Measurements from ENCODE around the gene ASCC2.

Gene ASCC2

DNA sequence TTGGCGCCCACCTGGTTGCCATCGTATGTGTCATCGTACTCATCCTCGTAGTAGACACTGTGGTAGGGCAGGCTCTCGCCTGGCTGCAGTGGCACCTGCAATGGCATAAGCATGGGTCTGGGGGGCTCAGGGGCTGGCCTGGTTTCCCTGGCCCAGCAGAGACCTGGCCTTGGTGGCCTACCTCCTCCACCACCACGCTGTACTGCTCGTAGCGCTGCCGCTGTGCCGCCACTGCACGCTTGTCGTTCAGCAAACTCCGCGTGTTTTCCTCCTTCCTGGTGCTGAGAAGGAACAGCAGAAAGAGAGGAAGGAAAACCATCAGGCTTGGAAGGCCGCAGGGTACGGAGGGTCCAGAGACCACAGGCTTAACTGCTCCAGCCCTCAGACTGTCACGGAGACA, 44.7 kb downstream of the ASCC2 start:
- in situ Hi-C loops (cut with MboI; ENCODE audit: low sequenced_read_pairs): no loop called here

DNA sequence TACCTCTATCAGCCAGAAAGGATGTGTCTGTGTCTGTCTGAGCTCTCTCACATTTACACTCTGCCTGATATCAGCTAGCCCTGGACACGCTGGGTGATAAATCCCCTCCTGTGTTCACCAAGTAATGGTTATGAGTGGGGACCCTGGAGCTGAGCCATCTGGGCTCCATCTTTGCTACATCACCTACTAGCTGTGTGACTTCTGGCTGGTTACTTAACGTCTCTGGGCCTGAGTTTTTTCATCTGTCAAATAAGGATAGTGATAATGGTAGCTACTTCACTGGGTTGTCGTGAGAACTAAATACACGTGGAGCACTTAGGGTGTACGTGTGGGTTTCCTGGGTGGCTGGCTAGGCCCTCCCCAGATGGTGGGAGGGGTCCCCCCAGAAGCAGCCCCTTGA, 48.0 kb downstream of the ASCC2 start:
- in situ Hi-C loops (cut with MboI; ENCODE audit: low sequenced_read_pairs): no loop called here

DNA sequence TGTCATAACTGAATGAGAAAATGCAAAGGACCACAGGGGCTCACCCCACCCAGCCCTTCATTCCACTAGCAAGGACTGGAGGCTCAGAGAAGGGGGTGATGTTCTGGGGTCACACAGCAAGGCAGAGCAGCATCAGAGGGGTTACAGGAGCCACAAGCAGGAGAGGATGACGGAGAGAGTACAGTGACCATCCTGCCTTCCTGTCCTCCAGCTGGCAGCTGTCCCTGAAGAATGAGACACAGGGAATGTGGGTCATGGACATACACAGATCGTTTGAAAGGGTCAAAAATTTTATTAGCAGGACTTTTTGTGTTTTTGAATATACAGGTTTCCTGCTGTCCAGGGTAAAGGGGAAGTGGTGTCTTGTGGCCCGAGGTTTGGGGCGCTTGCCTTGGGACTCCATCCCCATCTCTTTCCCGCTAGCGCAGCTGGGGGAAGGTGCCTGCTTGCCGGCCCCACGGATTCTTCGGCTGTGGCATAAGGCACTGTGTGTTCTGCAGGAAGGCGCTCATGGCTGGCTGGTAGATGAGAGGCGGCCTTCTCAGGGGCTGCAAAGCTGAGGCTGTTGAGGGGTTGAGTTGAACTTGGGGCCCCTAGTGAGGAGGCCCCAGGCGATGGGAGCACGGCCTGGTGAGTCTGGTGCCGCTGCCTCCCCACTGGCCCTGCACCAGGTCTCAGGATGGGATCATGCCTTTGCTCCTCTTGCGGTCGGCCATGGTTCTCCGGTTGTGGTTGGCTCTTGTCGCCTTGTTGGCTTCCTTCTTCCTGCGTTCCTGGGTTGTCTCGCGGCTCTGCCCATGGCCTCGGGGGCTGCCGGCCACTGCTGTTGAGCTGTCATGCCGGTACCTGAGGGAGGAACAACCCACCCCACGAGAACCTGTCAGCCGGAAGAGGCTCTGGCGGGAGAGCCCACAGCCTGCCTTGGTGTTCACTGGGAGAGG, 49.5 kb downstream of the ASCC2 start:
- in situ Hi-C loops (cut with MboI; ENCODE audit: low sequenced_read_pairs): no loop called here

DNA sequence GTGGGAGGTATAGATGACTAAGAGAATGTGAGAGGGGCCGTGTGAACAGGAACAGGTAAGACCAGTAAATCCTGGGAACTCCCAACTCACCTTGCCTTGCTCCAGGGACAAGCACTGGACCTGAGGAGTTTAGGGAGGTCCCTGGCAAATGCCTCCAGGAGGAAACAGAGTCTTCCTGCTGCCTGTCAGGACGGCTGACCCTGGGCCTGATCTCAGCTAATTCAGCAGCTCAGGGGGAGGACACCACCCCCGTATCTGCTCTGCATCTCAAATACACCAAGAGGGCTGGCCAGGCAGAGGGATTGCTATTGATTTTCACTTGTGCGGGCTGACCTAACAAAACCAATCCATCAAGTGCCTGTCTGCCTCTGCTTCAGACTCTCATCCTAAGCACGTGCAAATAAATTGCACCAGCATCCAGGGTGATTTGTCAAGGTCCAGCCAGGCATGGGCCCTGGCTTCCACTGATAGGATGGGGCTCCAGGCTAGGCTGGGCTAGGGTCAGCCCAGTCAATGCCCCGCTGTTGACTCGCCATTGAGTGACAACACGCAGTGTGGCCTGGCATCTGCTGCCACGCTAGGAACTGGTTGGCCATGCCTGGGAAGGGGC, 50.6 kb downstream of the ASCC2 start:
- in situ Hi-C loops (cut with MboI; ENCODE audit: low sequenced_read_pairs): no loop called here

DNA sequence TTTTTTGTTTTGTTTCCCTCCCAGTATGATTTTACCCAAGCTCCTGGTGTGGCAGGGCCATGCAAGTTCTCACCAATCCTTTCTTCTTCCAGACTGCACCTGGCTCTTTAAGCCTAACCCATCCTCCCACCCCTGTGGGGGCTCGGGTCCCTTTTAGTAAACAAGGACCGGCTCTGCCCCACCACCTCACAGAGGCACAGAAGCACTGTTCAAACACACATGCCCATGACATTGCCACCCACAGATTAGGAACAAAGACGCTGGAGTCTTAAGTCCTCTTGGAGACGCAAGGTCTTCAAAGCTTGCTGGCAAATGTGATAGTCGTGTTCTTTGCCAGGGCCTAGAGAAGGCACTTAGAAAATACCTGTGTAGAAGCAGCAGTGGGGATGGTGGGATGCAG, 52.0 kb downstream of the ASCC2 start:
- in situ Hi-C loops (cut with MboI; ENCODE audit: low sequenced_read_pairs): no loop called here

DNA sequence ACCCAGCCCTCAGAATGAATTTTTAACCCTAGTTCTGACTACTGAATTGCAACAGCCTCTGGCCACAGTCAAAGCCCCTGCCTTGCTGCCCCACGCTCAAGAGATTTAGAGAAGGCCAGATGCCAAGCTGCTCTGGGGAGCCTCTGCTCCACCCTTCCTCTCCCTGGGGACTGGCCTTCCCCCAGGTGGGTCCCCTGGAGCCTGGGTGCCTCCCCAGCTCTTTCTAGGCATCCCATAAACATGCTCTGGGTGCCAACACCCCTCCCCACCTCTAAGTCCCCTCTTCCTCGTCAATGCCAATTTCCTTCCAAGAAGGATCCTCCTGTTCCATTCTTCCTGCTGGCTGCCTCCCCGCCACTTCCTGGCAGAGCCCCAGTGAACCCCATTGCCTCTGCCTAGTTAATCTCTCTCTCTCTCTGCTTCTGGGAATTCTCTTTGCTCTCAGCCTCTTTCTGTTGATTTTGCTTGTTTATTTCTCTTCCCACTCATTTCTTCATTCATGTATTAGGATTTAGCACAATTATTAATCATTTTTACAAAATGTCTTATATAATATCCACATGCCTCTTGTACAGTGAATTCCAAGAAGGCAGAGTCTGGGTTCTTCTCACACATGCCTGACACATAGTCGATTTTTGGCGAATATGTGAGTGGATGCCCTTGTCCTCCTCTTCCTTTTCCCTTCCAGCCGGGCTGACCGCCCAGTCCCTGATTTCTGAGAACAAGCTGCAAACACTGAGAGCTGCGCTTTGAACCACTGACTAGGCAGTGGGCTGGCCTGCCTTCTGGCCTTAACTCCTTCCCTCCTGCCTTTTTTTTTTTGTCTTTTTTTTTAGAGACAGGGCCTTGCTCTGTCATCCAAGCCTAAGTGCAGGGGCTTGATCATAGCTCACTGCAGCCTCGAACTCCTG, 53.4 kb downstream of the ASCC2 start:
- in situ Hi-C loops (cut with MboI; ENCODE audit: low sequenced_read_pairs): no loop called here

DNA sequence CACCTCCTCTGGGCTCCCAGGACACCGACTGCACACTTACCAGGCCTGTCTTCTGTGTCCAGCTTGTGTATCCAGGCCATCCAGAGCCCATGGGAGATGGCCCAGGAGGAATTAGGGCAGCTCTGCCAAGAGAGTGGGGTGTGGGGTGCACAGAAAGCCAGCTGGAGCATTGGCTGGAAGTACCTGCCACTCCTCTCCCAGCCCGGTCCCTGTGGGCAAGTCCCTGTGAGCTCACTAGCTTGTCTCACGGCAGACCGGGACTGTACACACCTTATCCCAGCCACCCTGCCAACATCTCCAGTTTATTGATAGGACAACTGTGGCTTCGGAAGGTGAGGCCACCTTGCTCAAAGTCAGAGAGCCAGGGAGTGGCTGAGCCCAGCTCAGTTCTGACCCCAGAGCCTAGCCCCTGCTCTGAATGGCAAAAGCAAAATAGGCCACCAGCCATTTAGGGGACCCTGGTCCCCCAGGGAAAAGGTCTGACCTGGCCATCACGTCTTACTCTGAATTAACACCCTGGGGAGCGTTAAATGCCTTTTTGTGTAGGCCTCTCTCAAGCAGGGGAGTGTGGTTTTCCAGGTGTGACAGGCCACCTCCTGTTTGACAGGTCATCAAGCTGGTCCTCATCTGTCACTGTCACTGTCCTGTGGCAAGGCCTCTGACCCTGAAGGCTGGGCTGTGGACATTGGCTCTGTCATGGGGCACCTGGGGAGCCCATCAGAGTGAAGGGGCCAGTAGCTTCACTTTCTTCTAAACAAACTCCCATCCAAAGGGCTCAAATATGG, 55.8 kb downstream of the ASCC2 start:
- in situ Hi-C loops (cut with MboI; ENCODE audit: low sequenced_read_pairs): no loop called here

DNA sequence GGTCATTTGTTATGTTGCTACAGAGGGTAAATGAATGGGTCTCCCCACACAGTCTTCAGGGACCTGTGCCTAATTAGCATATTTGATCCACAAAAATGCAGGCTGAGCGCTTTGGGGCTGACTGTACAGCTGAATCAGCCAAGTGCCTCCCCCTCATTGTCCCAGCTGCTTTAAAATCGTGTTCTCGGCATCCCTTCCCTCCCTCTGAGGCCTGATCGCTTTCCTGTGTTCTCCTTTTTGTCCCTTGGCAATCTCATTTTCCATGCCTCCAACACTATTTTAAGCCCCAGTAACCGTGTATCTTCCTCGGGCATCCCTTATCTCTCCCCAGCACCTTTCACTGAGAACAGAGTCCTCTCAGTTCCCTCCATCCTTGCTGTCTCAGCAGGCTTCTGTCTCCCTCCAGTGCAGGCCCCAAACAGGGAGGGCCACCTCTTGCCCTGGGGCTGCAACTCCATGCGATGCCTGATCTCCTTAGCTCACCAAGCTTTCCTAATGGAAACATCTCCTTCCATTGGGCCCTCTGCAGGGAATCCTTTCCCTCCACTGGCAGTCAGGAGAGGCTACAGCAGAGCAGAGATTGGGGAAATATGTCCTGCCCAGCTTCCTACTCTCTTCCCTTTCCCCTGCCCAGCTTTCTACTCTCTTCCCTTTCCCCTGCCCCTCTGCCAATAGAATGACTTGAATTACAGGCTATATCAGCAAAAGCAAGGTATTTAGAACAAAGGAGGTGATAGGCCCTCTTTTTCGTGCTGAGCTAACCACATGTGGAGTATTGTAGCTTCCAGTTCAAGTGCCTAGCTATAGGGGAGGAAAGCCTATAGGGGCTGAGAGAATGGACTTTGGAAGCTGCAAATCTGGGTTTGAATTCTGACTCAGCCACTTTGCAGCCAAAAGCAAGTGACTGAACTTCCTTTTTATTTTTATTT, 57.1 kb downstream of the ASCC2 start:
- in situ Hi-C loops (cut with MboI; ENCODE audit: low sequenced_read_pairs): no loop called here

DNA sequence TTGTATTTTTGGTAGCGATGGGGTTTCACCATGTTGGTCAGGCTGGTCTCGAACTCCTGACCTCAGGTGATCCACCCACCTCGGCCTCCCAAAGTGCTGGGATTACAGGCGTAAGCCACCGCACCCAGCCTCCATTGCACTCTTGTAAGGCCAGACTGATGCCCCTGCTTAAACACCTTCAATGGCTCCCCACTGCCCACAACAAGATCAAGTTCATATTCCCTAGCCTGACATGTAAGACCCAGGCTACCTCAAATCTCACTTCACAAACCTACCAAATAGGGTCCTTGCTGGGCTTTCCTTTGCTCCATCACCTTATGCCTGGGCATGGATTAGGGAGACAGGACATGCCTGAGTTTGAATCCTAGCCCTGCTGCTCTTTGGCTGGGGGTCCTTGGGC, 57.9 kb downstream of the ASCC2 start:
- in situ Hi-C loops (cut with MboI; ENCODE audit: low sequenced_read_pairs): no loop called here

DNA sequence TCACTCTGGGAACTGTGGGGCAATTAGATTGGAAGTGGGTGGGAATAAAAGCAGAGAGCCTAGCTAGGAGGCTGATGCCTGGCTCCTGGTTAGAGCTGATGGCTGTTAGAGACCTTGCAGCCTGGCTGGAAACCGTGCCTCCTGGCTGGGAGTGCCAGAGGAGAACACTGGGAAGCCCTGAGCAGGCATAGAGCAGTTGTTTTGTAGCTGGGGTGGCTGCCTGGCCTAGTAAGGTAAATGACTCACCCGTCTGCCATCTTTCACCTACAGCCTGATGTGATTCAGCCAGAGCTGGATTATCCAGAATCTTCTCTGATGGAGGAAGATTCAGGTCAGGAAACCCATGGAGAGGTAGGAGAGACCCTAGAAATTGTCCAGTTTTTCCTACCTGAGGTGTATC, 64.8 kb downstream of the ASCC2 start:
- in situ Hi-C loops (cut with MboI; ENCODE audit: low sequenced_read_pairs): no loop called here

DNA sequence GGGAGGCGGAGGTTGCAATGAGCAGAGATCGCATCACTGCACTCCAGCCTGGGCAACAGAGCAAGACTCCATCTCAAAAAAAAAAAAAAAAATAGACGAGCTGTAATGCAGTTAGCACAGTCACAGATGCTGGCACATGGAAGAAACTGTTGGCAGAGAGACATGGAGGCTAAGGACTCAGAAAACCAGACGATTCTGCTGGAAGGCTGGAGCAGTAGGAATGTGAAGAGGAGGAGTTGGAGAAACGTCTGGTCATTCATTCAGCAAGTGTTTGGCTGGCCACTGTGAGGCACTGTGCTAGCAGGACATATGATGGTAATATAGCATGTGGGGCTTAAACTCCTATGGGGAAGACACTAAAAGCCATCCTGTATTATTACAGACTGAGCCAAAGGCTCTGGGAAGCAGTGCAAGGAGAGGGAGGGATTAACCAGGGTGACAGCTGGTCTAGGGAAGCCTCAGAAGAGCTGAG, 65.9 kb downstream of the ASCC2 start:
- in situ Hi-C loops (cut with MboI; ENCODE audit: low sequenced_read_pairs): no loop called here

DNA sequence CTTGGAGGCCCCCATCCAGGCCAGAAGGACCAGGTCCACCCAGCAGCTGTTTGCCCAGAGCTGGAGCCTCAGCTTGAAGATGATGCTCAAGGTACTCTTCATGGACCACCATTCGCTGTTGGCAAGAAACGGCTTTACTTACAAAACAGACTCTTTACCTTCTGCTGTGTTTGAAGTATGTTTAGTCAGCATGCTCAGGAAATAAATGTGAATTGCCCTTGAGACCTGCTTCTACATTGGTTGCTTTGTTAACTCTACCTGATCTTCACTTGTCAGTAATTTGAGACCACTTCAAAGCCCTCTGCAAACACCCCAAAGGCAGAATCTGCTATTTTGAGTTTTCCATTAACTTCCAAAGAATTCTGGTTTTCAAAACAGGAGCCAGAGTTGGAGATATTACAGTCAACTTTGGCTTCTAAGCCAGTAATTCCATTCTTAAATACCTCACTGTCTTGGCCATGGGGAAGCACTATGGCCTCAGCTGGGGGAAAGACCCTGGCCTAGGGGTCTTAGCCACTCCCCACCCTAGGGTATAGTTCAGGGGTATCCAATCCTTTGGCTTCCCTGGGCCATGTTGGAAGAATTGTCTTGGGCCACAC, 68.3 kb downstream of the ASCC2 start:
- in situ Hi-C loops (cut with MboI; ENCODE audit: low sequenced_read_pairs): no loop called here

DNA sequence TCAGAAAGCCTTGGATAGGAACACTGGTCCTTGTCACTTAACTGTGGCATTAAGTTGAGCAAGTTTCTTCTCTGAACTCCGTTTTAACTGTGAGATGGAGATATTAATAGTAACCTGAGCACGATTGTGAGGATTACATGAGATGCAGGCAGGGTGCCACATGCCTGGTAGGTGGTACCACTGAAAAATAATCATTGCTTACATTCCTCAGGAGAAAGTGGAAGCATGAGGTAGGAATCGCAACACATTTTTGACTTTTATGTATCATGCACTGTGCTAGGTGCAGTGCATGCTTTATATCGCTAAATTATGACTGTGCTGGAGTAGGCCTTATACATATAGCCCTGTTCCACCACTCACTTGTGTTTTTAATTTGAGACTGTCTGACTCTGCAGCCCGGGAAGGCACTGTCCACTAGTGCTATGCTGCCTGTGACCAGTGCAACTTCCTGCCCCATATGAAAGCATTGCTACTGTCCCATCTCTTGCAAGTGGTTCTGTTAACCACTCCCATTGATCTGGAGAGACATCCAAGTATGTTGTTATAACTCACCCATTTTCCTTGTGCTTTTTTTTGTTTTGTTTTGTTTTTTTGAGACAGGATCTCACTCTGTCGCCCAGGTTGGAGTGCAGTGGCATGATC, 69.9 kb downstream of the ASCC2 start:
- in situ Hi-C loops (cut with MboI; ENCODE audit: low sequenced_read_pairs): no loop called here

DNA sequence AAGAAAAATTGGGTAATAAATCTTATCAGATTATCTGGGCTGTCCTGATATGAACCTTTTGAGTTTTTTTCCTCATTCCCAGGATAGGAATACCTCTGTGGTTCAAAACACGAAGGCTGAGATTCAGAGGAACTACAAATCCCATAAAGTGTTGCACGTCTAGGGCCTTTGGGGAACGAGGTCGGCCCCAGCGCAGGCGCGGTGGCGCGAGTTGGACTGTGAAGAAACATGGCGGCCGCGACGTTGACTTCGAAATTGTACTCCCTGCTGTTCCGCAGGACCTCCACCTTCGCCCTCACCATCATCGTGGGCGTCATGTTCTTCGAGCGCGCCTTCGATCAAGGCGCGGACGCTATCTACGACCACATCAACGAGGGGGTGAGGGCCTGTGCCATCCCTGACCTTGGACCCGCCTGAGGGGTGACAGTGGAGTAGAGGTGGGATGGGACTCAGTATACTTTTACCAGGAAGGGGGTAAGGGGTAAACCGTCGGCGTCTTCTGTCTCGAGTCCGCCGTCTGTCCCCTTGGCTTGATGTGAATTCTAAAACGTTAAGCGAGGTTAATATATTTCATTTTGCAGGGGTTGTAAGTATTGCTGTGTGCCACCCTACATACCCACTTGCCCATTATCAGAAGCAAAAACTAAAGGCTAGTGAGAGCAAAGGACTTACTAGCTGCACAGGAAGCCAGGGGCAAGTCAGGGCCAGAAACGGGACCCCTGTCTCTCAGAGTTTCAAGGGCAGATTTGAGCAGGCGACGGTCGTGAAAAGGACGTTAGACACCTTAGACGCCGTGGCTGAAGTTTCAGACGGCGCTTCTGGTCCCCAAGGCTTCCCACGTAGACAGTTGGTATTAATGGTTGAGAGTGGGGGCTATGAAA, 70.7 kb downstream of the ASCC2 start, which contains the start of gene UQCR10:
Gene UQCR10 (plus strand): TSS at position 199 of the 881 bp plus-strand sequence. CDS start 30 bp downstream, at position 229.
- in situ Hi-C loops (cut with MboI; ENCODE audit: low sequenced_read_pairs): no loop called here

DNA sequence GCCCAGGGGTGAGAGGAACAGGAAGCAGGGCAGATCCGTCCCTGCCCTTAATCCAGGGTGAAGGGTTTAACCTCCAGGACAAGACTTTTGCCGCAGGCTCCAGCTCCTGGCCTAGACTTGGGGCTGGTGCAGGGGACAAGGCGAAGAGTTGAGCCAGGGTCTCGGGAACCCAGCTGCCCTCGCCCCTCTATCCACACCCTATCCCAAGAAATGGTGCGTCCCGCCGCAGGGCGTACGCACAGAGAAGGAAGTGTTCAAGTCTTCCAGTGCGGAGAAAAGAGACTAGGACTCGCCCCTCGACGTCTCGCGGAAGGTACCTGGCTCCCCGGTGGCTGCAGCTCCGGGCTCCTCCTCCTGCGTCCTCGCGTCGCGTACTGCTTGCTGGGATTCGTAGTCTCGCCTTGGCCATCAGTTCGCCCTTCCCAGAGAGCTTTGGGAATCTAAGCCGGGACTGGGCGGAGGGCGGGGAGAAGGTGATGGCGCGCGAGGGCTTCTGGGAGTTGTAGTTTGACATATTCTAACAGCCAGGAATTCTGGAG, 71.4 kb downstream of the ASCC2 start, which contains the start of gene ZMAT5:
Gene ZMAT5 (minus strand): TSS at position 376 of the 539 bp plus-strand sequence. CDS start 18,463 bp downstream, outside the sequence.
- in situ Hi-C loops (cut with MboI; ENCODE audit: low sequenced_read_pairs): no loop called here

DNA sequence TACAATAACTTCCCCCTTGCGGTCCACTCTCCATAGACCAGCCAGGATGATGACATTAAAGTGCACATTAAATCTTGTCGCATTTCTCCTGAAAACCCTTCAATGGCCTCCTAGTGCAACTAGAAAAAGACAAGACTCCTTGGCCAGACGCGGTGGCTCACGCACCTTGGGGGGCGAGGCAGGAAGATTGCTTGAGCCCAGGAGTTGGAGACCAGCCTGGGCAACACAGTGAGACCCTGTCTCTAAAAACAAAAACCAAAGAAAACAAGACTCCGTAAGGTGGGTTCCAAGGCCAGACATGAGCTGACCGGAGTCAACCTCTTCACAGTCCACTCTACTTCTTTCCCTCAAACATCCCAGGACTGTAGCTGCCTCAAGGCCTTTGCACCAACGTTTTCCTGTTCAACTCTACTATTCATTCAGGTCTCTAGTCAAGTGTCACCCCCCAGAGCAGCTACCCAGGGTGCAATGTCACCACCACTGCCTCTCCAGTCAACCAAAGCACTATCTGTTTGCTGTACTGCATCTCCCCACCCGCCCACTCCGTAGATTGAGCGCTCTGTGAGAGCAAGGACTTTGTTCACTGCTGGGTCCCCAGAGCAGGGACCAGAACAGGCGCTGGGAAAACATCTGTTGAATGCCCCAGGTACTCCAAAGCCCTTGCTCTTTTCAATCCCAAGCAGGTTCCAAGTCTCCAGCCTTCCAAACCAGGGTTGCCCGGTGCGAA, 72.0 kb downstream of the ASCC2 start:
- in situ Hi-C loops (cut with MboI; ENCODE audit: low sequenced_read_pairs): no loop called here

Data from HL-60/S4 treated with retinoic acid at 250 ng/mL for 4 days and 3 days (cell line).